Thyroid gland (tissue), 4 donors: ENCODE results near the gene NDUFAF7.

ENCODE experiments used
- CTCF ChIP-seq, 6 experiments: fragments of 200-600 bp in 3 of 6; fragments of 450-650 bp in 3 of 6; sonication (generic) in 3 of 6; IDR thresholded peaks; one replicate each; pipeline ENCODE4 v1.5.1; 2016 to 2019; ENCODE audit warnings: antibody characterized with exemption in 6 of 6, mild to moderate bottlenecking in 2 of 6, inconsistent platforms in 1 of 6, moderate library complexity in 1 of 6
- POLR2A ChIP-seq, 2 donors: fragments of 450-650 bp; IDR thresholded peaks; one replicate each; pipeline ENCODE4 v1.6.1; 2017; ENCODE audit warnings: antibody characterized with exemption in 2 of 2, mild to moderate bottlenecking in 2 of 2, moderate library complexity in 1 of 2

- TF ChIP-seq CTCF (IDR thresholded peaks at IDR 0.05) (no peak), POLR2A (IDR thresholded peaks at IDR 0.05) (no peak)
Measured at GRCh38 chr2:37201208-37201607, 30.2 kb upstream of the NDUFAF7 start.
